ENCODE measurements around the gene KRT76. TPM values are rescaled to one million over a fixed set of nuclear protein-coding genes. Genes with fewer than 3 reads are reported as not detected.

The KRT76 gene
- total RNA-seq, 4 donors from 2014 or later: not detected

GRCh38 chr12:52814710-52815155, 37.6 kb upstream of the KRT76 start:
- Histone ChIP-seq H3K4me3 (no peak overlapping the region), H3K27ac (no peak overlapping the region), H3K4me1 (no peaks in the 10 kb centered on the region), H3K27me3 (no peaks in the 10 kb centered on the region), H3K9me3 (no peaks in the 10 kb centered on the region), H3K36me3 (no peaks in the 10 kb centered on the region)
- DNase-seq: no peak
- no peak for TF ChIP-seq POLR2A (IDR thresholded peaks at IDR 0.05)
- no peak for TF ChIP-seq CTCF (IDR thresholded peaks at IDR 0.05)

- Histone ChIP-seq H3K27ac (no peak within 1 kb of the TSS), H3K27me3 (no peaks in the 10 kb centered on the region), H3K36me3 (no peaks in the 10 kb centered on the region), H3K9me3 (no peaks in the 10 kb centered on the region), H3K4me3 (no peak within 1 kb of the TSS), H3K4me1 (no peaks in the 10 kb centered on the region)
- no peak for TF ChIP-seq CTCF (IDR thresholded peaks at IDR 0.05)
- no peak for TF ChIP-seq POLR2A (IDR thresholded peaks at IDR 0.05)
- no peak for DNase-seq
These were observed 37.0 kb upstream of the KRT76 start, which contains the start of gene KRT4 for GRCh38 chr12:52813885-52814709. Gene KRT4 (minus strand): TSS chr12:52814116. CDS start chr12:52814058, 58 bp downstream.

GRCh38 chr12:52813203-52813819, 36.2 kb upstream of the KRT76 start:
- Histone ChIP-seq H3K27ac (no peak overlapping the region), H3K36me3 (no peaks in the 10 kb centered on the region), H3K9me3 (no peaks in the 10 kb centered on the region), H3K27me3 (no peaks in the 10 kb centered on the region), H3K4me1 (no peaks in the 10 kb centered on the region), H3K4me3 (no peak overlapping the region)
- TF ChIP-seq CTCF (IDR thresholded peaks at IDR 0.05) (no peak), POLR2A (IDR thresholded peaks at IDR 0.05) (no peak)
- no peak for DNase-seq

- no peaks in the 10 kb centered on the region for H3K27me3 ChIP-seq
- H3K9me3 ChIP-seq: no peaks in the 10 kb centered on the region
- H3K4me3 ChIP-seq: no peak overlapping the region
- H3K27ac ChIP-seq: no peak overlapping the region
- no peaks in the 10 kb centered on the region for H3K4me1 ChIP-seq
- no peaks in the 10 kb centered on the region for H3K36me3 ChIP-seq
- TF ChIP-seq POLR2A (IDR thresholded peaks at IDR 0.05) (no peak), CTCF (IDR thresholded peaks at IDR 0.05) (no peak)
- no peak for DNase-seq
These were observed 35.6 kb upstream of the KRT76 start for GRCh38 chr12:52812749-52813148.

GRCh38 chr12:52812073-52812400, 34.9 kb upstream of the KRT76 start:
- no peaks in the 10 kb centered on the region for H3K27me3 ChIP-seq
- TF ChIP-seq POLR2A (IDR thresholded peaks at IDR 0.05): no peak
- no peak for TF ChIP-seq CTCF (IDR thresholded peaks at IDR 0.05)
- H3K36me3 ChIP-seq: no peaks in the 10 kb centered on the region
- H3K9me3 ChIP-seq: no peaks in the 10 kb centered on the region
- no peak for DNase-seq
- H3K4me3 ChIP-seq: no peak overlapping the region
- H3K27ac ChIP-seq: no peak overlapping the region
- H3K4me1 ChIP-seq: no peaks in the 10 kb centered on the region
